ENCODE results near the gene CAB39. TPM values are rescaled to one million over a fixed set of nuclear protein-coding genes. Genes with fewer than 3 reads are reported as not detected.

Gene CAB39
- total RNA-seq, 1 experiment from 2014 or later = 88.7 TPM

DNA sequence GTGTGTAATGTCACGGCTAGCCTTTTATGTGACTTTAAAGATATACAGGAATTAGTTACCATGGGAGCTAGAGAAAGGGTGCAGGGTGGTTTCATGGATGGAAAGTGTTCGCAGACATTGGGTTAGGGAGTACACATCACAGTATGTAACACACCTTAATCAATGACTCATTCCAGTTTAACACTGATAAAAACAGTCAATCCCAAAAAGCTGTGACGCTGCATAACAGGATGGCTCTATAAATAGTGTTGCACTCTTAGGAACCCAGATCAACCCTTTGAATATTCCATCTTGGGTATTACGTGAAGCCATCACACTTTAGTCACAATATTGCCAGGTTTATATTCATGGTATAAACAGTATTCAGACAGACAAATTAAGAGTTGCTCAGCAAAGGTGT, 33.6 kb downstream of the CAB39 start:
- Mint-ChIP-seq H3K4me3 (ENCODE audit: low read depth, unreplicated experiment) (no peak overlapping the region), H3K27ac (ENCODE audit: unreplicated experiment) (no peak overlapping the region), H3K27me3 (ENCODE audit: unreplicated experiment) (no peaks in the 10 kb centered on the region), H3K36me3 (ENCODE audit: insufficient read depth, unreplicated experiment) (peaks cover 3% of the 10 kb centered on the region), H3K4me1 (ENCODE audit: low read depth, unreplicated experiment) (peaks cover 33% of the 10 kb centered on the region), H3K9me3 (ENCODE audit: low read depth, unreplicated experiment) (no peaks in the 10 kb centered on the region)
- CTCF ChIA-PET = no interaction called here
- intact Hi-C loops (cut with micrococcal nuclease; ENCODE audit: unreplicated experiment) = no loop called here
- DNase-seq = no peak
- TF ChIP-seq, protein P1, sequence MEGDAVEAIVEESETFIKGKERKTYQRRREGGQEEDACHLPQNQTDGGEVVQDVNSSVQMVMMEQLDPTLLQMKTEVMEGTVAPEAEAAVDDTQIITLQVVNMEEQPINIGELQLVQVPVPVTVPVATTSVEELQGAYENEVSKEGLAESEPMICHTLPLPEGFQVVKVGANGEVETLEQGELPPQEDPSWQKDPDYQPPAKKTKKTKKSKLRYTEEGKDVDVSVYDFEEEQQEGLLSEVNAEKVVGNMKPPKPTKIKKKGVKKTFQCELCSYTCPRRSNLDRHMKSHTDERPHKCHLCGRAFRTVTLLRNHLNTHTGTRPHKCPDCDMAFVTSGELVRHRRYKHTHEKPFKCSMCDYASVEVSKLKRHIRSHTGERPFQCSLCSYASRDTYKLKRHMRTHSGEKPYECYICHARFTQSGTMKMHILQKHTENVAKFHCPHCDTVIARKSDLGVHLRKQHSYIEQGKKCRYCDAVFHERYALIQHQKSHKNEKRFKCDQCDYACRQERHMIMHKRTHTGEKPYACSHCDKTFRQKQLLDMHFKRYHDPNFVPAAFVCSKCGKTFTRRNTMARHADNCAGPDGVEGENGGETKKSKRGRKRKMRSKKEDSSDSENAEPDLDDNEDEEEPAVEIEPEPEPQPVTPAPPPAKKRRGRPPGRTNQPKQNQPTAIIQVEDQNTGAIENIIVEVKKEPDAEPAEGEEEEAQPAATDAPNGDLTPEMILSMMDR (IDR thresholded peaks at IDR 0.05; ENCODE audit: unreplicated experiment) = no peak
- no TSS peak for BruUV-seq (replicated peaks)

DNA sequence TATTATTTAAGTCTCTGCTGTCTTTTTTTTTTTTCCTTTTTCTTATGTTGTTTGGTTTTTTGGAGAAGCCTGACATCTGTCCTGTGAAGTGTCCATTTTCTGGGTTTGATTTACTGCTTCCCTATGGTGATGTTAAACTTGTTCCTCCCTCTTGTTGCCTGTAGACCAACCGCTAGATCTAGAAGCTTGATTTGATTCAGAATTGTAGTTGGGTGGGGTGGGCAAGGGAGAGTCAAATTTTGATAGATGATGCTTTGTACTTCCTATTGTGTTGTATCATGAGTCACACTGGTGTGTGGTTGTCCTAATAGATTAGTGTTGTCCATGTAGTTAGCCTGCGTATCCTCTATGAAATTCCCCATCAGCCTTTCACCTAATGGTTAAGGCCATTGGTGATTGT, 35.4 kb downstream of the CAB39 start:
- Mint-ChIP-seq H3K9me3 (ENCODE audit: low read depth, unreplicated experiment) (no peaks in the 10 kb centered on the region), H3K4me1 (ENCODE audit: low read depth, unreplicated experiment) (peaks cover 24% of the 10 kb centered on the region), H3K27ac (ENCODE audit: unreplicated experiment) (no peak overlapping the region), H3K36me3 (ENCODE audit: insufficient read depth, unreplicated experiment) (peaks cover 8% of the 10 kb centered on the region), H3K27me3 (ENCODE audit: unreplicated experiment) (no peaks in the 10 kb centered on the region), H3K4me3 (ENCODE audit: low read depth, unreplicated experiment) (no peak overlapping the region)
- TF ChIP-seq, protein P1 (IDR thresholded peaks at IDR 0.05; ENCODE audit: unreplicated experiment) = no peak
- no peak for DNase-seq
- intact Hi-C loops (cut with micrococcal nuclease; ENCODE audit: unreplicated experiment) = no loop called here
- no TSS peak for BruUV-seq (replicated peaks)
- CTCF ChIA-PET = interaction anchor here (0.6 to 0.7 kb wide), 2 partner anchors 40 to 299 kb away, joined by 3 read pairs; no protein-coding TSS in a partner anchor

DNA sequence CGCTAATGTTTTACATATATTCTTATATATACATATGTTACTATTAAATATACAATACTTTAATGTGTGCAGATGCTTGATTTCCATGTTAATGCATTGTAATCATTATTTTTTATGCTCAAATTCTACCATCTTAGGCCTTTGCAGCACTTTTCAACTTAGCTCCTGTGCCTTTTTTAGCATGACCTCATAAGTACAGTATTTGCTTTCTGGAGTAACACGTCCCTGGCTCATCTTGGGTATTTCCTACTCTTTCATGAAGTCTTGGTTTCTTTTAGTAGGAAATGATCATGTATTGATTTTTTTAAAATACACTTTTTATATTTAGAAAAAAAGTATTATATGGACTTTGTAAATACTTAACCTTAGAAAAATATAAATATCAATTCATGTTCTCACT, 36.5 kb downstream of the CAB39 start:
- Mint-ChIP-seq H3K27me3 (ENCODE audit: unreplicated experiment) (no peaks in the 10 kb centered on the region), H3K36me3 (ENCODE audit: insufficient read depth, unreplicated experiment) (peaks cover 8% of the 10 kb centered on the region), H3K4me1 (ENCODE audit: low read depth, unreplicated experiment) (peaks cover 24% of the 10 kb centered on the region), H3K27ac (ENCODE audit: unreplicated experiment) (no peak overlapping the region), H3K9me3 (ENCODE audit: low read depth, unreplicated experiment) (no peaks in the 10 kb centered on the region), H3K4me3 (ENCODE audit: low read depth, unreplicated experiment) (no peak overlapping the region)
- CTCF ChIA-PET = no interaction called here
- DNase-seq = no peak
- intact Hi-C loops (cut with micrococcal nuclease; ENCODE audit: unreplicated experiment) = no loop called here
- BruUV-seq (replicated peaks) = no TSS peak
- TF ChIP-seq, protein P1 (IDR thresholded peaks at IDR 0.05; ENCODE audit: unreplicated experiment) = no peak

DNA sequence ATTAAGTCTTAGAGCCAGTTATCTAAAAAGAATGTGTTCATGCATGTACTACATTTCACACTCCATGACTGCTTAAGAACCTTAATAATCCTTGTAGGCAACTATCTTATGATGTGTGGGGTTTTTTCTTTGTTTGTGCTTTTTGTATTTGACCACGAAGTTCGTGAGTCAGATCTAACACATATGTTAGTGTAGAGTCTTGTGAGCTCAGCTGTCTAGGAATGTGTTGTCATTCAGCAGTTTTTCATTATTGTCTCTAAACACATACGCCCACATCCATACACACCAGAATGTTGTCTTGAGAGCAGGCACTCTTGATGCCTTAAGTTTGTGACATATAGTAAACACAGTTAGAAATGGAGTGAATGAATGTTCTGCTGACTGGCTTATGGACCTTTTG, 38.4 kb downstream of the CAB39 start:
- no peak overlapping the region for H3K4me3 Mint-ChIP-seq (ENCODE audit: low read depth, unreplicated experiment)
- H3K36me3 Mint-ChIP-seq (ENCODE audit: insufficient read depth, unreplicated experiment) = peaks cover 8% of the 10 kb centered on the region
- CTCF ChIA-PET = no interaction called here
- TF ChIP-seq, protein P1 (IDR thresholded peaks at IDR 0.05; ENCODE audit: unreplicated experiment) = no peak
- no peak for DNase-seq
- H3K4me1 Mint-ChIP-seq (ENCODE audit: low read depth, unreplicated experiment) = peaks cover 39% of the 10 kb centered on the region
- H3K27me3 Mint-ChIP-seq (ENCODE audit: unreplicated experiment) = no peaks in the 10 kb centered on the region
- intact Hi-C loops (cut with micrococcal nuclease; ENCODE audit: unreplicated experiment) = no loop called here
- H3K9me3 Mint-ChIP-seq (ENCODE audit: low read depth, unreplicated experiment) = no peaks in the 10 kb centered on the region
- BruUV-seq (replicated peaks) = no TSS peak
- H3K27ac Mint-ChIP-seq (ENCODE audit: unreplicated experiment) = no peak overlapping the region
